ENCODE results near the gene MAGEB6.
"Not testable (repeated sequence)": the region's sequence is repeated elsewhere in the genome, so short reads cannot be mapped to it uniquely, and the experiment has no call there.

The MAGEB6 gene, protein sequence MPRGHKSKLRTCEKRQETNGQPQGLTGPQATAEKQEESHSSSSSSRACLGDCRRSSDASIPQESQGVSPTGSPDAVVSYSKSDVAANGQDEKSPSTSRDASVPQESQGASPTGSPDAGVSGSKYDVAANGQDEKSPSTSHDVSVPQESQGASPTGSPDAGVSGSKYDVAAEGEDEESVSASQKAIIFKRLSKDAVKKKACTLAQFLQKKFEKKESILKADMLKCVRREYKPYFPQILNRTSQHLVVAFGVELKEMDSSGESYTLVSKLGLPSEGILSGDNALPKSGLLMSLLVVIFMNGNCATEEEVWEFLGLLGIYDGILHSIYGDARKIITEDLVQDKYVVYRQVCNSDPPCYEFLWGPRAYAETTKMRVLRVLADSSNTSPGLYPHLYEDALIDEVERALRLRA

DNA sequence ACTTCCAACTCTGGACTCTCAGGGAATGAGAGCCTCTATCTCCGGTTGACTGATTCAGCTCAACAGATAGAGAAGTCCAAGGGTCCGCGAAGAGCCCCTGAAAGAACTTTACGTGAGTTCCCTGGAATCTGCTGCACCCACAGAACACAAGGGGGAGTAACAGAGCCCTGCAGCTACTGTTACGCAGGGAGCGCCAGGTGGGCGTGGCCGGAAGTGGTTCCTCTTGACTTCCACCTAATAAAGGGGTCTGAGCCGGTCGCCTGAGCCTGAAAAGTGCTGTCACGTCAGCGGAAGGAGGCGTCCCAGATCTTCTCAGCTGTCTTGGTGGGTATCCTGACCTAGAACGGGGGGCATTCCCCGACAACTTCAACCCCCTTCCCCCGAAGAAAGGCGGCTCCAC, at the start of gene MAGEB6:
Gene MAGEB6 (plus strand): TSS at position 237 of the 400 bp plus-strand sequence. CDS start 1,407 bp downstream, outside the sequence.
- DNase-seq (ENCODE audit: low read depth in 2 of 2): no peak

DNA sequence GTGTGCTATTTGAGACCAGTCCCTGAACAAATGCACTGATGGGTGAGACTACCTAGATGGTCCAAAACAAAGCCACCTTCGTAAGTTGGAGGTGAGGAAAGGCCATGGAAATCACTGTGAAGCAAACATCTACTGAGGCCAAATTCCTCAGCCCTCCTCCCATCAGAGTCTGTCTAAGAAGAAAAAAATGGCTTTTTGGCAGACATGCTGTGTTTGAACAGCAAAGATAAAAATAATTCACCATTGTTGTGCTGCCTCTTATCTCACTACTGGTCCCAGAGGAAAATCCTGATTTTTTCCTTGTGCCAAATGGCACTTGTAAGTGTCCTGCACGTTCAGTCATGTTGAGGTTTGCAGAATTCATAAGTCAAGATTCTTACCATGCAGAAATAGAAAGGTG, 46.2 kb upstream of the MAGEB6 start:
- DNase-seq (ENCODE audit: low read depth in 2 of 2): no peak

DNA sequence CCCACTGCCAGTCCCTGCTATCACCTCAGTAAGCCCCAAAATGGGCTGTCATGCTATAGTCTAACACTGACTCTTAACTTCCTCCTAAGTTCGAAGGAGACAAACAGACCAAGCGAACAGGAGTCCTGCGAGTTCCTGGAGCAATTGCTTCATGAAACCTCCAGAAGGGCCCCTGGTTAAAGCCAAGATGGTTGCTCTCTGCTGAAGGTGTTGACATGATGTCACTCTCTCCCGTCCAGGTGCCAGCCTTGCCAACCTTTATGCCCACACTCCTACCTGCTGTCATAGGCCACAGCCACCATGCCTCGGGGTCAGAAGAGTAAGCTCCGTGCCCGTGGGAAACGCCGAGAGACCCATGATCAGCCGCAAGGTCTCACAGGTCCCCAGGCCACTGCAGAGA, 31.9 kb upstream of the MAGEB6 start, which contains the start of gene MAGEB6B:
Gene MAGEB6B (plus strand): TSS at position 301 of the 400 bp plus-strand sequence. CDS start 0 bp downstream, at position 301.
- no peak for DNase-seq (ENCODE audit: low read depth in 2 of 2)

- no peak for DNase-seq (ENCODE audit: low read depth in 2 of 2)
Measured at GRCh38 chrX:26203561-26203960, 11.3 kb downstream of the MAGEB6 start.

GRCh38 chrX:26204717-26205116, 12.5 kb downstream of the MAGEB6 start:
- DNase-seq (ENCODE audit: low read depth in 2 of 2): not testable (repeated sequence)

DNA sequence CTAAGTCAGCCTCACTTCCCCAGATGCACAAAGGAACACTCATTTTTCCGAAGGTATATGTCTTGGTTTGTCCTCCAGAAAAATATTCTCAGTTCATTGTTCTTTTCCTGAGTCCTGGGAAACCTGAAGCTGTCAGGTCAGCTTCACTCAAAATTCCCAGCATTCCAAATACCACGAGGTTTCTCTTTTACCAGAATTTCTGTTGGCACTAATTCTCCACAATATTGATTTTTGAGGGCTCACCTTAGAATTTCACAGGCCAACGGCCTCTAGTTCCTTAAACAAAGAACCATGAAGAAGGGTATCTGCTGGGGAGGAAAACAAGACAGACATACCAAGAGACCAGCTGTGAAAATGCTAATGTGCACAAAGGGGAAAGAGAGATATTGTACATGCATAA, 15.8 kb downstream of the MAGEB6 start:
- no peak for DNase-seq (ENCODE audit: low read depth in 2 of 2)

- DNase-seq (ENCODE audit: low read depth in 2 of 2): no peak
Measured at GRCh38 chrX:26215869-26216268, 23.6 kb downstream of the MAGEB6 start, which contains the start of gene MAGEB5. TSS of gene MAGEB5 (plus strand) at chrX:26216169. CDS start at chrX:26217302, 1,133 bp downstream.

DNA sequence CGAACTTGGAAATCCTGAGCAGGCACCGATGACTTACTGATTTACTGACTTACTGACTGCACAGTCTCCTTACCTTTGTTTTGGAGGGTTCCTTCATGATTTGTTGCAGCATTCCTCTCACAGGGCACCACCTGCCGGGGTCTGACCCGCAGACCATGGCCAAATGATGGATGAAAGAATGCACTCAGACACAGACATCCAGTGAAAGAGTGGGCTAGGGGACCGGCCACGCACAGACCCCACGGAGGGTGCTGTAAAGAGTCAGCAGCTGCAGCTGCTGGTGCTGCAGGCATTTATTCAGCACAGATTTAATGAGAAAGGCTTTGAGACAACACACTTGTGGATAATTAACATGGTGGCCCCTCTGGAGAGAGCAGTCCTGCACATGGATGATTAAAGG, 27.1 kb downstream of the MAGEB6 start:
- DNase-seq (ENCODE audit: low read depth in 2 of 2): no peak

DNA sequence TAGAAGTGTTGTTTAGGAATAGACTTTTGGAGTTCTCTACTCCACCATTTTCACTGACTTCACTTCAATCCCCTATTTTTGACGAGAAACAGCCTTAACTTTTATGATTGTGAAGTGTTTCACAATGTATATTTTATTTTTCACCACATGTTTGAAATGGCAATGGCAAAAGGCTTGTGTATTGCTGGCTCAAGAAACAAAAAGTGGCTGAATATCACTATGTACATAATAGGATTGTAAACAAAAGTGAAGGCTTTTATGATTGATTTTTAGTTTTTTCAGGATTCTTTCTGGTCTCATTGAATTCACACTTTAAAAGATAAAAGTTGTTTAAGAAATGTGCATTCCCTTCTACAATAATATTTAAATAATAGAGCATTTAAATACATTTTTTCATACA, 41.9 kb downstream of the MAGEB6 start:
- DNase-seq (ENCODE audit: low read depth in 2 of 2): no peak
